GM12878 (cell line): Measurements from ENCODE around the gene CREB3L1. TPM values are rescaled to one million over a fixed set of nuclear protein-coding genes. Genes with fewer than 3 reads are reported as not detected.
A peak's percentile ranks its signal among the peaks of the same experiment; 100 is the strongest.

Source experiments
- ATAC-seq: fragments of 200-7000 bp; cut with Tn5 transposase; 3 replicates; pipeline ENCODE4 v1.9.1; 2020; ENCODE audit warnings: mild to moderate bottlenecking, moderate library complexity
- BruUV-seq: library from RNA; stranded (reverse); fragments of 400-500 nt; replicated peaks from 2 replicates; lab custom pipeline; 2021; lab: Mats Ljungman, UMichigan
- CTCF ChIA-PET: fragments of 300-600 bp; sonication (Branson Sonifier 250); formaldehyde crosslinking; extraction: SDS; loops from one replicate; lab custom pipeline; 2021; ENCODE audit warnings: inconsistent platforms; lab: Yijun Ruan, JAX
- POLR2A ChIA-PET: fragments of 350-600 bp; formaldehyde crosslinking; extraction: SDS; loops from one replicate; lab custom pipeline; 2021; ENCODE audit warnings: inconsistent platforms; lab: Charles Lee
- RAD21 ChIA-PET: fragments of 300-600 bp; sonication (Branson Sonifier 250); formaldehyde crosslinking; loops from one replicate; lab custom pipeline; 2023; ENCODE audit warnings: antibody characterized with exemption; ENCODE audit not compliant: unreplicated experiment; lab: Charles Lee
- SMC1A ChIA-PET: fragments of 300-600 bp; sonication (Branson Sonifier 250); formaldehyde crosslinking; loops from one replicate; lab custom pipeline; 2023; ENCODE audit not compliant: unreplicated experiment, uncharacterized antibody; lab: Charles Lee
- DNase-seq: peaks from one replicate; pipeline ENCODE4 v3.0.0-alpha.2; 2011; ENCODE audit warnings: low read depth, low spot score
- FAIRE-seq: peaks from 3 replicates; lab custom pipeline; 2011; peaks lifted over from hg19 to GRCh38; lab: Jason Lieb, UNC
- H2AFZ ChIP-seq: 2 replicates; pipeline ENCODE4 v1.6.0; 2011; ENCODE audit warnings: low read depth, low read length, control low read depth; ENCODE audit not compliant: control insufficient read depth
- H3K27ac ChIP-seq: 2 replicates; pipeline ENCODE4 v1.5.1; 2011; ENCODE audit warnings: control low read depth; ENCODE audit not compliant: control insufficient read depth, insufficient read depth
- H3K27me3 ChIP-seq, 2 experiments: replicated peaks in 1 of 2; 2 replicates each; pipeline versions ENCODE4 v1.6.0 to v1.6.1; 2011; ENCODE audit warnings: low read length in 1 of 2; ENCODE audit not compliant: control insufficient read depth in 2 of 2, insufficient read depth in 2 of 2
- H3K36me3 ChIP-seq, 2 experiments: 2 replicates each; pipeline ENCODE4 v1.5.1; 2011; ENCODE audit warnings: low read length in 1 of 2; ENCODE audit not compliant: control insufficient read depth in 2 of 2, insufficient read depth in 2 of 2
- H3K4me1 ChIP-seq: 2 replicates; pipeline ENCODE4 v1.6.1; 2011; ENCODE audit warnings: mild to moderate bottlenecking, low read length, moderate library complexity, mixed read lengths; ENCODE audit not compliant: control insufficient read depth, insufficient read depth
- H3K4me2 ChIP-seq: 2 replicates; pipeline ENCODE4 v1.6.0; 2011; ENCODE audit warnings: control low read depth; ENCODE audit not compliant: control insufficient read depth, insufficient read depth
- H3K4me3 ChIP-seq: fragments of 200-600 bp; sonication (generic); 2 replicates; pipeline ENCODE4 v1.5.1; 2016
- H3K79me2 ChIP-seq: 2 replicates; pipeline ENCODE4 v1.6.0; 2011; ENCODE audit warnings: low read length; ENCODE audit not compliant: control insufficient read depth, insufficient read depth
- H3K9ac ChIP-seq: 2 replicates; pipeline ENCODE4 v1.8.0; 2011; ENCODE audit warnings: low read length, control low read depth, mixed read lengths; ENCODE audit not compliant: control insufficient read depth, insufficient read depth
- H3K9me3 ChIP-seq: replicated peaks from 3 replicates; pipeline ENCODE4 v1.5.1; 2011; ENCODE audit warnings: mild to moderate bottlenecking, low read length; ENCODE audit not compliant: control insufficient read depth, insufficient read depth
- H4K20me1 ChIP-seq: 2 replicates; pipeline ENCODE4 v1.6.0; 2011; ENCODE audit not compliant: control insufficient read depth, insufficient read depth
- ATF2 ChIP-seq: IDR thresholded peaks from 2 replicates; pipeline ENCODE4 v1.6.1; 2012; ENCODE audit warnings: low read length, inconsistent platforms
- ATF7 ChIP-seq: fragments of 450-650 bp; IDR thresholded peaks from 2 replicates; pipeline ENCODE4 v1.6.1; 2016; ENCODE audit warnings: low read depth, mild to moderate bottlenecking
- EED ChIP-seq: sonication (generic); IDR thresholded peaks from 2 replicates; pipeline ENCODE4 v1.6.1; 2016; ENCODE audit warnings: antibody characterized with exemption, low read depth
- ESRRA ChIP-seq: IDR thresholded peaks from 2 replicates; pipeline ENCODE4 v1.6.1; 2012; ENCODE audit warnings: mild to moderate bottlenecking, low read length, improper control_type of control experiment
- ETV6 ChIP-seq, 2 experiments: fragments of 450-650 bp in 1 of 2; IDR thresholded peaks in 1 of 2; conservative IDR thresholded peaks in 1 of 2; 2 replicates each; pipeline ENCODE4 v1.6.1; 2014; ENCODE audit warnings: antibody characterized with exemption in 1 of 2, borderline replicate concordance in 1 of 2, low read depth in 1 of 2, mild to moderate bottlenecking in 1 of 2, moderate library complexity in 1 of 2
- LARP7 ChIP-seq: fragments of 450-650 bp; IDR thresholded peaks from 2 replicates; pipeline ENCODE4 v1.6.1; 2017; ENCODE audit warnings: mild to moderate bottlenecking
- NBN ChIP-seq: fragments of 450-650 bp; IDR thresholded peaks from 2 replicates; pipeline ENCODE4 v1.6.1; 2016
- NFYB ChIP-seq: IDR thresholded peaks from 2 replicates; pipeline ENCODE4 v1.6.1; 2011; ENCODE audit warnings: low read depth, mild to moderate bottlenecking, low read length, improper control_type of control experiment, moderate library complexity; ENCODE audit not compliant: insufficient read depth
- PAX5 ChIP-seq: IDR thresholded peaks from 2 replicates; pipeline ENCODE4 v1.6.1; 2011; ENCODE audit warnings: low read depth, low read length, borderline replicate concordance
- RAD21 ChIP-seq: IDR thresholded peaks from 2 replicates; pipeline ENCODE4 v1.6.1; 2011; ENCODE audit warnings: mild to moderate bottlenecking, low read depth, low read length, moderate library complexity; ENCODE audit not compliant: insufficient read depth
- RAD51 ChIP-seq: fragments of 450-650 bp; IDR thresholded peaks from 2 replicates; pipeline ENCODE4 v1.6.1; 2016; ENCODE audit warnings: moderate library complexity, mild to moderate bottlenecking, inconsistent platforms
- RB1 ChIP-seq: fragments of 450-650 bp; formaldehyde crosslinking; IDR thresholded peaks from 2 replicates; pipeline ENCODE4 v1.6.1; 2017; ENCODE audit warnings: mild to moderate bottlenecking, borderline replicate concordance
- RUNX3 ChIP-seq: IDR thresholded peaks from 2 replicates; pipeline ENCODE4 v1.6.1; 2012; ENCODE audit warnings: low read length, inconsistent platforms
- SIX5 ChIP-seq: IDR thresholded peaks from 2 replicates; pipeline ENCODE4 v1.6.1; 2011; ENCODE audit warnings: mild to moderate bottlenecking, low read depth, low read length, moderate library complexity; ENCODE audit not compliant: severe bottlenecking
- ZNF24 ChIP-seq: fragments of 450-650 bp; IDR thresholded peaks from 2 replicates; pipeline ENCODE4 v1.6.1; 2017; ENCODE audit warnings: antibody characterized with exemption, mild to moderate bottlenecking
- WGBS: methylation state at CpG from one replicate; pipeline ENCODE4 v1.1.6; 2016; ENCODE audit warnings: low lambda C conversion rate; ENCODE audit not compliant: insufficient replicate concordance, insufficient coverage; ENCODE audit errors: missing lambda C conversion rate; 5-methylcytosine and 5-hydroxymethylcytosine counted together
- in situ Hi-C: fragments of 300-500 bp; cut with MboI; formaldehyde crosslinking; loops from 9 replicates; pipeline ENCODE4 v1.14.3; 2018; ENCODE audit warnings: mixed read lengths
- intact Hi-C: fragments of 100-400 bp; cut with micrococcal nuclease; formaldehyde crosslinking; loops from one replicate; pipeline ENCODE4 v1.14.2; 2022; ENCODE audit not compliant: unreplicated experiment
- polyA plus RNA-seq, 11 experiments: library from polyadenylated mRNA; depleted of rRNA in 4 of 11; unstranded in 6 of 11; stranded (reverse) in 5 of 11; fragments of >200 nt; fragmentation: Nextera tagmentation in 4 of 11; fragmentation: Illumina TruSeq in 1 of 11; extraction: Ambion mirVana in 4 of 11; extraction: Trizol in 1 of 11; gene quantifications; 1 replicate in 1 of 11; 2 replicates in 10 of 11; pipeline versions ENCODE4 v1.2.1 to v1.2.3, GENCODE V29; 2011 to 2016; ENCODE audit warnings: inconsistent platforms in 2 of 11, missing spikeins in 2 of 11, low read depth in 1 of 11
- total RNA-seq, 4 experiments: library from RNA; depleted of rRNA in 3 of 4; stranded (reverse); fragments of >200 nt in 3 of 4; fragmentation: Illumina TruSeq in 1 of 4; extraction: Trizol in 1 of 4; gene quantifications; 2 replicates each; pipeline versions ENCODE4 v1.2.1 to v1.2.3, GENCODE V29; 2013 to 2021

Gene CREB3L1
- total and polyA plus RNA-seq, 10 of the 15 experiments (the other 5 are each of a cell fraction or from before 2014, with no cell fraction given) = 0.03 to 1.4 (median 0.22) TPM

GRCh38 chr11:46300270-46300669 is 22.8 kb downstream of the CREB3L1 start:
- ATAC-seq = no peak
- Histone ChIP-seq H3K36me3 (no peaks in the 10 kb centered on the region), H3K4me3 (no peak overlapping the region), H3K27ac (no peak overlapping the region), H3K9me3 (no peaks in the 10 kb centered on the region), H3K79me2 (no peaks in the 10 kb centered on the region), H3K4me2 (no peak overlapping the region), H3K9ac (no peak overlapping the region)
- SMC1A ChIA-PET = interaction anchor here (1.2 kb wide), 1 partner anchor 7 kb away, joined by 4 read pairs; no protein-coding TSS in a partner anchor
- RAD21 ChIA-PET = interaction anchor here (1.2 kb wide), 1 partner anchor 9 kb away, joined by 3 read pairs; no protein-coding TSS in a partner anchor
- intact Hi-C loops = loop anchor here (10.0 kb wide), 1 partner anchor 335 kb away; no protein-coding TSS in a partner anchor
- WGBS = 54% methylated on average over 7 of the region's 7 CpGs
- POLR2A ChIA-PET = no interaction called here
- CTCF ChIA-PET = interaction anchor here (1.0 to 4.5 kb wide), 5 partner anchors 8 to 57 kb away, joined by 3 to 26 read pairs (median 5); partner anchors contain the start of gene CREB3L1
- TF ChIP-seq SIX5 = no peak
- no peak for TF ChIP-seq ZNF24
- TF ChIP-seq RUNX3 = peak; percentile 33; the same call in 1 of the 2 replicates
- TF ChIP-seq RB1 = no peak
- no peak for TF ChIP-seq NFYB
- TF ChIP-seq, all 136 proteins: peak for 1
- Histone ChIP-seq H3K4me1 (peaks cover 31% of the 10 kb centered on the region), H3K27me3 (no peaks in the 10 kb centered on the region; a peak in 2 of 4 replicates), H4K20me1 (no peaks in the 10 kb centered on the region), H2AFZ (no peak overlapping the region)
- DNase-seq = no peak
- BruUV-seq = no TSS peak
- FAIRE-seq = no peak
- in situ Hi-C loops = no loop called here

DNA sequence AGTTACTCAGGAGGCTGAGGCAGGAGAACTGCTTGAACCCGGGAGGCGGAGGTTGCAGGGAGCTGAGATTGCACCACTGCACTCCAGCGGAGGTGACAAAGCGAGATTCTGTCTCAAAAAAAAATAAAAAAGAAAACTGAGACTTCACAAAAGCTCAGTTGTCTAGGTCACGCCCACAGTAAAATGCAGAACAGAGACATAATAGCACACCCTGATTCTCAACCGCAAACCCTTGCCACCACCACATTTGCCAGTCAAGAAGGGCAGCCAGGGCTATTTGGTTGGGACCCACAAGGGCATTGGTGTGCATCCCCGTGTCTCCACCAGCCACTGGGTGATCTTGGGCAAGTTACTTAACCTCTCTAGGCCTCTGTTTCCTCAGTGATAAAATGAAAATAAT is 25.4 kb downstream of the CREB3L1 start:
- BruUV-seq = no TSS peak
- intact Hi-C loops (loop anchor here (10.0 kb wide), 1 partner anchor 338 kb away; no protein-coding TSS in a partner anchor), in situ Hi-C loops (no loop called here)
- no peaks in the 10 kb centered on the region for H3K79me2 ChIP-seq
- WGBS = under 1% methylated on average over 7 of the region's 7 CpGs
- no peaks in the 10 kb centered on the region for H3K9me3 ChIP-seq
- no peaks in the 10 kb centered on the region for H3K36me3 ChIP-seq
- H3K27ac ChIP-seq = no peak overlapping the region
- ChIA-PET SMC1A (interaction anchor here (1.4 to 2.1 kb wide), 3 partner anchors 31 to 63 kb away, joined by 4 to 9 read pairs (median 6); no protein-coding TSS in a partner anchor), RAD21 (interaction anchor here (0.6 to 1.5 kb wide), 4 partner anchors 14 to 64 kb away, joined by 3 to 6 read pairs (median 4); partner anchors contain the start of gene CREB3L1), POLR2A (interaction anchor here (0.7 to 1.3 kb wide), 3 partner anchors 16 to 60 kb away, joined by 3 to 8 read pairs (median 3); no protein-coding TSS in a partner anchor), CTCF (interaction anchor here (0.9 to 2.9 kb wide), 6 partner anchors 54 to 339 kb away, joined by 3 to 11 read pairs (median 3); no protein-coding TSS in a partner anchor)
- DNase-seq = peak; percentile 87
- peak overlapping the region; percentile 46 for H3K4me2 ChIP-seq
- no peaks in the 10 kb centered on the region; a peak in 1 of 4 replicates for H3K27me3 ChIP-seq
- H3K4me1 ChIP-seq = peaks cover 23% of the 10 kb centered on the region
- H2AFZ ChIP-seq = no peak overlapping the region
- no peak overlapping the region for H3K4me3 ChIP-seq
- peak; percentile 96 for ATAC-seq
- peak; percentile 94 for FAIRE-seq
- H3K9ac ChIP-seq = no peak overlapping the region
- H4K20me1 ChIP-seq = no peaks in the 10 kb centered on the region
- TF ChIP-seq EED (peak; percentile 29; the same call in 1 of the 2 replicates), ETV6 (conservative IDR thresholded peaks at IDR 0.05 in 1 of 2, IDR thresholded peaks at IDR 0.05 in 1 of 2; ENCODE audit: borderline replicate concordance in 1 of 2, low read depth in 1 of 2) (no peak), NBN (peak; percentile 62), ATF7 (peak; percentile 50), LARP7 (no peak), ATF2 (0 out of 2 replicates have a peak, but pooled peaks have one; percentile 27), RAD51 (peak; percentile 49), PAX5 (peak; percentile 79; the same call in 1 of the 2 replicates), ESRRA (no peak), RAD21 (no peak)
